Upper lobe of right lung (tissue), 1 donor: ENCODE results near the gene TPPP2. TPM values are rescaled to one million over a fixed set of nuclear protein-coding genes. Genes with fewer than 3 reads are reported as not detected.

Source experiments
- ATAC-seq: fragments of 200-7000 bp; cut with Tn5 transposase; one replicate; pipeline ENCODE4 v1.9.1; 2020; ENCODE audit warnings: mild to moderate bottlenecking, moderate library complexity
- DNase-seq: peaks from one replicate; pipeline ENCODE4 v3.0.0-alpha.2; 2020
- H3K27ac ChIP-seq: fragments of 200-600 bp; one replicate; pipeline ENCODE4 v1.8.0; 2022
- H3K27me3 ChIP-seq: fragments of 200-600 bp; one replicate; pipeline ENCODE4 v1.8.0; 2022; ENCODE audit warnings: mild to moderate bottlenecking
- H3K36me3 ChIP-seq: fragments of 200-600 bp; one replicate; pipeline ENCODE4 v1.8.0; 2022
- H3K4me1 ChIP-seq: fragments of 200-600 bp; one replicate; pipeline ENCODE4 v1.8.0; 2022
- H3K4me3 ChIP-seq: fragments of 200-600 bp; one replicate; pipeline ENCODE4 v1.8.0; 2022; ENCODE audit warnings: mild to moderate bottlenecking
- H3K9me3 ChIP-seq: fragments of 200-600 bp; one replicate; pipeline ENCODE4 v1.8.0; 2022
- intact Hi-C: fragments of 100-400 bp; cut with DNase I; formaldehyde crosslinking; loops from one replicate; pipeline ENCODE4 v1.11.0; 2022
- microRNA-seq: library from miRNA; unstranded; fragments of <30 nt; microRNA quantifications from one replicate; pipeline ENCODE4 v1.2.0, GENCODE V29; 2020; ENCODE audit warnings: borderline microRNAs expressed
- total RNA-seq: library from RNA; stranded (reverse); fragmentation: NEBNext Ultra II Directional; extraction: Animal tissue kit (Norgen Biotek cat#: 25700); gene quantifications from one replicate; pipeline ENCODE4 v1.2.1, GENCODE V29; 2021
- TF ChIP-seq, protein P1 (sequence below): fragments of 200-600 bp; IDR thresholded peaks from one replicate; pipeline ENCODE4 v1.8.0; 2022; ENCODE audit warnings: antibody characterized with exemption
- donor health status: DM: no; HTN: yes; CAD: no; lungs with severe emphysema.

The TPPP2 gene
- total RNA-seq, 1 donor from 2014 or later, result not detected

DNA sequence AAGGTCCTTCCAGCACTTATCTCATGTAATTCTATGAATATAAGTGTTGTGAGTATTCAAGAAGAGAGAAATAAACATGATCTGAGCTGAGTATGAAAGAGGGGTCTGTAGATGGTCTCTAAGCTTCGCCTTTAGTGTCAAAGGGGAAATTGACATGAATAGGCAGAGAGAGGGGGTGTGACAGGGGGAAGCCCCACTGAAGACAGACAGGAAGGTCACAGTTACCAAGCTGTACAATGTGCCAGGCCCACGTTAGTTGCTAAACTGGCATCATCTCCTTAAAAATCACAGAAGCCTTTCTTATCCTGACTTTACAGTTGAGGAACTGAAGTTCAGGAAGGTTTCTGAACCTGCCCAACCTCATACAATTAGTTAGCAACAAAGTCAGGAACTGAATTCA is 47.7 kb downstream of the TPPP2 start:
- H3K4me1 ChIP-seq, result no peaks in the 10 kb centered on the region
- DNase-seq (no peak), ATAC-seq (no peak)
- TF ChIP-seq, protein P1, sequence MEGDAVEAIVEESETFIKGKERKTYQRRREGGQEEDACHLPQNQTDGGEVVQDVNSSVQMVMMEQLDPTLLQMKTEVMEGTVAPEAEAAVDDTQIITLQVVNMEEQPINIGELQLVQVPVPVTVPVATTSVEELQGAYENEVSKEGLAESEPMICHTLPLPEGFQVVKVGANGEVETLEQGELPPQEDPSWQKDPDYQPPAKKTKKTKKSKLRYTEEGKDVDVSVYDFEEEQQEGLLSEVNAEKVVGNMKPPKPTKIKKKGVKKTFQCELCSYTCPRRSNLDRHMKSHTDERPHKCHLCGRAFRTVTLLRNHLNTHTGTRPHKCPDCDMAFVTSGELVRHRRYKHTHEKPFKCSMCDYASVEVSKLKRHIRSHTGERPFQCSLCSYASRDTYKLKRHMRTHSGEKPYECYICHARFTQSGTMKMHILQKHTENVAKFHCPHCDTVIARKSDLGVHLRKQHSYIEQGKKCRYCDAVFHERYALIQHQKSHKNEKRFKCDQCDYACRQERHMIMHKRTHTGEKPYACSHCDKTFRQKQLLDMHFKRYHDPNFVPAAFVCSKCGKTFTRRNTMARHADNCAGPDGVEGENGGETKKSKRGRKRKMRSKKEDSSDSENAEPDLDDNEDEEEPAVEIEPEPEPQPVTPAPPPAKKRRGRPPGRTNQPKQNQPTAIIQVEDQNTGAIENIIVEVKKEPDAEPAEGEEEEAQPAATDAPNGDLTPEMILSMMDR, result no peak
- H3K27me3 ChIP-seq, result no peaks in the 10 kb centered on the region
- intact Hi-C loops, result no loop called here
- H3K4me3 ChIP-seq, result no peak overlapping the region
- no peaks in the 10 kb centered on the region for H3K9me3 ChIP-seq
- peaks cover 61% of the 10 kb centered on the region for H3K36me3 ChIP-seq
- H3K27ac ChIP-seq, result no peak overlapping the region

DNA sequence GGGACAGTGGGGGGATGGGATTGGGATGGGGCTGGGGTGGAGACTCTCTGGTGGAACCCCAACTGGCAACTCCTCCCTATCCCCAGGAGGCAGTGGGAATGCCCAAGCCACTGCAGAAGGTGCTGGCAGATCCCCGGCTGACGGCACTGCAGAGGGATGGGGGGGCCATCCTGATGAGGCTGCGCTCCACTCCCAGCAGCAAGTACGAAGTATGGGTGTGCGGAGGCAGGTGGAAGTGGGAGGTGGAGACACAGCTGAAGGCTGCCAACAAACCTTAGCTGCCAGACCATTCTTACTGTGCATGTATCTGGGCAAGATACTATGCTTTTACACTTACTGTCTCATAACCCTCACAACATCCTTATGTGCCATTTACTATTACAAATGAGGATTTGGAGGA is 48.3 kb downstream of the TPPP2 start:
- H3K4me1 ChIP-seq, result no peaks in the 10 kb centered on the region
- intact Hi-C loops, result no loop called here
- no peak overlapping the region for H3K4me3 ChIP-seq
- ATAC-seq, result no peak
- H3K36me3 ChIP-seq, result peaks cover 66% of the 10 kb centered on the region
- H3K27ac ChIP-seq, result no peak overlapping the region
- no peak for DNase-seq
- TF ChIP-seq, protein P1, result no peak
- no peaks in the 10 kb centered on the region for H3K27me3 ChIP-seq
- H3K9me3 ChIP-seq, result no peaks in the 10 kb centered on the region

DNA sequence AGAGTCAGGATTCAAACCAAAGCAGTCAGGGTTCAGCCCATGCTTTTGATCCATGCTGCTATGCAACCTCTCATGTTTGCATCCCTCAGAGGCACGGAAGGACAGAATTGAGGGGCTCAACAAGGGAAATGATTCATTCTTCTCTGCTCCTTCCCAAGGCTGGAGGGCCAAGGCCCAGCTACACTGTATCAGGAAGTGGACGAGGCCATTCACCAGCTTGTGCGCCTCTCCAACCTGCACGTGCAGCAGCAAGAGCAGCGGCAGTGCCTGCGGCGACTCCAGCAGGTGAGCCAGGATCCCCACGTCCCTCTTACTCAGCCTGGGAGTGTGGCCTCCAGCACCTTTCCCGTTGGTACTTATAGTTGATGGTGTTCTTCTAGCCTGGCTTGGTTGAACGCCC is 48.7 kb downstream of the TPPP2 start:
- Histone ChIP-seq H3K4me1 (no peaks in the 10 kb centered on the region), H3K4me3 (no peak overlapping the region), H3K36me3 (peaks cover 69% of the 10 kb centered on the region), H3K27ac (no peak overlapping the region), H3K9me3 (no peaks in the 10 kb centered on the region), H3K27me3 (no peaks in the 10 kb centered on the region)
- ATAC-seq (no peak), DNase-seq (no peak)
- intact Hi-C loops, result no loop called here
- TF ChIP-seq, protein P1, result no peak

DNA sequence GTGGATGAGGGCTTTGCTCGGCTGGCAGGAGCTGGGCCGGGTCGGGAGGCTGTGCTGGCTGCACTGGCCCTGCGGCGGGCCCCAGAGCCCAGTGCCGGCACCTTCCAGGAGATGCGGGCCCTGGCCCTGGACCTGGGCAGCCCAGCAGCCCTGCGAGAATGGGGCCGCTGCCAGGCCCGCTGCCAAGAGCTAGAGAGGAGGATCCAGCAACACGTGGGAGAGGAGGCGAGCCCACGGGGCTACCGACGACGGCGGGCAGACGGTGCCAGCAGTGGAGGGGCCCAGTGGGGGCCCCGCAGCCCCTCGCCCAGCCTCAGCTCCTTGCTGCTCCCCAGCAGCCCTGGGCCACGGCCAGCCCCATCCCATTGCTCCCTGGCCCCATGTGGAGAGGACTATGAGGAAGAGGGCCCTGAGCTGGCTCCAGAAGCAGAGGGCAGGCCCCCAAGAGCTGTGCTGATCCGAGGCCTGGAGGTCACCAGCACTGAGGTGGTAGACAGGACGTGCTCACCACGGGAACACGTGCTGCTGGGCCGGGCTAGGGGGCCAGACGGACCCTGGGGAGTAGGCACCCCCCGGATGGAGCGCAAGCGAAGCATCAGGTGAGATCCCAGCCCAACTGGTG is 51.6 kb downstream of the TPPP2 start:
- intact Hi-C loops, result no loop called here
- ATAC-seq (no peak), DNase-seq (no peak)

More for the DNA sequence above, 51.6 kb downstream of the TPPP2 start:
- Histone ChIP-seq H3K4me1 (peaks cover 14% of the 10 kb centered on the region), H3K36me3 (peaks cover 68% of the 10 kb centered on the region), H3K27me3 (no peaks in the 10 kb centered on the region), H3K27ac (no peak overlapping the region), H3K4me3 (no peak overlapping the region), H3K9me3 (no peaks in the 10 kb centered on the region)
- TF ChIP-seq, protein P1, result no peak

Small RNAs within 50 kb of the gene (microRNA-seq; reads per million reads assigned to microRNA genes)
- not detected for gene MIR6717

Other genes starting within 250 kb of the TPPP2 start
- 20.3 TPM for gene RNASE6, start 248.9 kb upstream of the TPPP2 start, total RNA-seq
- gene RNASE1, start 227.4 kb upstream of the TPPP2 start, total RNA-seq, result 888 TPM
- not detected for gene RNASE3, start 138.8 kb upstream of the TPPP2 start, total RNA-seq
- 4.1 TPM for gene RNASE2, start 74.7 kb upstream of the TPPP2 start, total RNA-seq
- 51.0 TPM for gene METTL17, start 40.2 kb upstream of the TPPP2 start, total RNA-seq
- not detected for gene SLC39A2, start 30.9 kb upstream of the TPPP2 start, total RNA-seq
- 127 TPM for gene NDRG2, start 5.2 kb upstream of the TPPP2 start, total RNA-seq
- gene RNASE13, start 4.6 kb downstream of the TPPP2 start, total RNA-seq, result not detected
- not detected for gene RNASE7, start 12.1 kb downstream of the TPPP2 start, total RNA-seq
- gene RNASE8, start 27.6 kb downstream of the TPPP2 start, total RNA-seq, result not detected
- 39.2 TPM for gene ARHGEF40, start 40.1 kb downstream of the TPPP2 start, total RNA-seq
- 52.8 TPM for gene ZNF219, start 68.4 kb downstream of the TPPP2 start, total RNA-seq
- 0.67 TPM for gene TMEM253, start 70.8 kb downstream of the TPPP2 start, total RNA-seq
- not detected for gene OR5AU1, start 125.8 kb downstream of the TPPP2 start, total RNA-seq
- gene HNRNPC, start 239.2 kb downstream of the TPPP2 start, total RNA-seq, result 368 TPM
- 1.7 TPM for gene RPGRIP1, start 249.9 kb downstream of the TPPP2 start, total RNA-seq